ENCODE results near the gene CD226.
"Not testable (repeated sequence)": the region's sequence is repeated elsewhere in the genome, so short reads cannot be mapped to it uniquely, and the experiment has no call there.

The CD226 gene

GRCh38 chr18:69853051-69853450 is 94.6 kb downstream of the CD226 start:
- H3K9ac ChIP-seq, result no peak overlapping the region
- no peaks in the 10 kb centered on the region for H3K4me1 ChIP-seq
- H3K27me3 ChIP-seq, result no peaks in the 10 kb centered on the region
- H3K27ac ChIP-seq, result no peak overlapping the region
- no peaks in the 10 kb centered on the region for H3K36me3 ChIP-seq
- no peak overlapping the region for H3K4me2 ChIP-seq
- no peak for TF ChIP-seq Cebpa-rat (IDR thresholded peaks at IDR 0.05)
- no peaks in the 10 kb centered on the region for H4K20me1 ChIP-seq
- no peak overlapping the region for H3K4me3 ChIP-seq
- no peaks in the 10 kb centered on the region for H3K9me3 ChIP-seq

DNA sequence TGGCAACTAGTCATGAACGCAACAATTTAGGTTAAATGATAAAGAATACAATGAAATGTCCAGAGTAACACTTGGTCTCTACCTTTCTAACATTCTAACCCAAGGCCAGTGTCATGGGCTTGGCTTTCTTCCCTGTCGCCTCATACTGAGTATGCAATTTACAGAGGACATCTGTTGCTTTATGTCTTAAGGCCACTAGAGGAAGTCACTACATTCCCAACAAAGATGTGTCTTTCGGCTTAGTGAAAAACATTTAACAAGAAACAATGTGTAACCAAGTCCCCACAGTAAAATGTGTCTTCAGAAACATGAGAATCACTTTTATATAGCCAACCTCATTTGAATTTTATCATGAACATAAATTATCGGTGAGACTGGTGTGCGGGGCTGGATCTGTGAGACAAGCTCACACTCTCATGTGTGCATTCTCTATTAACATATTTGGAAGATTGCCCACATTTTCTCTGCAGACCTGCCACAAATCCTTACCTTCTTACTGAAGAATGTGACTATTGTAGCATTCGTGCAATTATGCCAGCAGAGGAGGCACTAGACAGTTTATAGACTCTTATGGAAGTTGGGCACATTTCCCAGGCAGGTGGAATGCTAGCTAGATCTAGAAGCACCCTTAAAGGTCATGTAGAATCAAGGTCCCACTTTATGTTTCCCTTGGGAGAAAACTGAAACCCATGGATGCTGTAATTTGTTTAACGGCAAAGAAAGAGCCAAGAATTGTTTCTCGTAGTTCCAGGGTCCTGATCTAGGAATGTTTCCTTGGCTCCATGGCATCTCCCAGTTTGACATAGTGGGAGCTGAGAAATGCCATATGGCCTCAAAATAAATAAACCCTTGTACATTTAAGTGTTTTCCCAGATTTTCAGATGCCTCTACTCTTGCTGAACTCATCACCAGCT is 101.8 kb downstream of the CD226 start:
- Histone ChIP-seq H3K9me3 (no peaks in the 10 kb centered on the region), H3K9ac (no peak overlapping the region), H3K27me3 (no peaks in the 10 kb centered on the region), H3K4me3 (no peak overlapping the region), H3K36me3 (no peaks in the 10 kb centered on the region), H3K4me1 (no peaks in the 10 kb centered on the region), H3K4me2 (no peak overlapping the region), H3K27ac (no peak overlapping the region), H4K20me1 (no peaks in the 10 kb centered on the region)
- TF ChIP-seq Cebpa-rat (IDR thresholded peaks at IDR 0.05), result no peak

DNA sequence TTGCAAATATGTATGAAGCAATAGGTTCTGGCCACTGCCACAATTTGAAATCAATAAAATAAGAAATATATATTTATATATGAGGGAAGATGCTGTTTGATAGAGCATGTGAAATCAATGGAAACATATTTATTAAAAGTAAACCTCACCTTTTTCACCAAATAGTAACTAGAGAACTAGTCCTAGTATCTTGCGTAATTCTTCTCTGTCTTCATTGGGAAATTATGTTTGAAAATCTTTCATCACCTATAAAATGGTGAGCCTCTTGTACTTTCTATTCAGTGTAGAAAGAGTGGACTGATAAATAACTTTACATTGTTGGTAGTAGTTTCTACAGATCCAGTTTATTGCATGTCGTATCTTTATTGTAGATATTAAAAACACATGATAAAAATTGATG is 103.0 kb downstream of the CD226 start:
- Histone ChIP-seq H4K20me1 (no peaks in the 10 kb centered on the region), H3K27ac (no peak overlapping the region), H3K27me3 (no peaks in the 10 kb centered on the region), H3K36me3 (no peaks in the 10 kb centered on the region), H3K9ac (no peak overlapping the region), H3K4me3 (no peak overlapping the region), H3K4me1 (no peaks in the 10 kb centered on the region), H3K4me2 (no peak overlapping the region), H3K9me3 (no peaks in the 10 kb centered on the region)
- no peak for TF ChIP-seq Cebpa-rat (IDR thresholded peaks at IDR 0.05)

DNA sequence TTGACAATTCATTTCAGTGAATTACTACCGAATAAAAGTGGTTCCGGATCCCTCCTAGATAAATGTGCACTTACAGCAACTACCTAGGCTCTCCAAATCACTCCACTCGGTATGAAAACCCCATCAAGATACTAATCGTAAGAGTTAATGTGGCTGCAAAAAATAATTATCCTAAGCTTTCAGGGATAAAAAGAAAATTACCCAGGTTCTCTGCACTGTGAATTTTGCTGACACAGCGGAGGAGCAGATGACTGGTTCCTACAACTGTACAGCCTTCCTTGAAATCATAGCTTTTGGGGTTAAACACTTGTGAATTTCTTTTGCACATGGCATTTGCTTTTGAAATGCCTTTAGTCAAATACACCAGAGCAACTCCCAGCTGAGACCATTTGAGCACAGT is 104.7 kb downstream of the CD226 start:
- Histone ChIP-seq H3K9ac (no peak overlapping the region), H4K20me1 (no peaks in the 10 kb centered on the region), H3K4me3 (no peak overlapping the region), H3K27me3 (no peaks in the 10 kb centered on the region), H3K4me1 (no peaks in the 10 kb centered on the region), H3K36me3 (no peaks in the 10 kb centered on the region), H3K4me2 (no peak overlapping the region), H3K27ac (no peak overlapping the region), H3K9me3 (no peaks in the 10 kb centered on the region)
- no peak for TF ChIP-seq Cebpa-rat (IDR thresholded peaks at IDR 0.05)

DNA sequence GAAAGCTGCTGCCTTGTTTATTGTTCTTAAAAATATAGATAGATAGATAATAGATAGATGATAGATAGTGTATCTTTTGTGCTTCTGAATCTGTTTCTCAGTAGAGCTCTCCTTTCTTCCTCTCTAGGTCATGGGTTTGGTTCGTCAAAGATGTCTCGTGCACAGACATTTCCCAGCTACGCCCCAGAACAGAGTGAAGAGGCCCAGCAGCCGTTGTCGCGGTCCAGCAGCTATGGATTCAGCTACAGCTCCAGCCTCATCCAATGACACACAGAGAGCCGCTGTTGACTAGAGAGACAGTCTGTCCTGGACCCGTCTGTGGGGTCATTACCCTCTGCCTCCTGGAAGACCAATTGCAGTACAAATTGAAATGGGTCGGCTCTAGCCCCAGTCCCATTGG is 106.6 kb downstream of the CD226 start:
- Histone ChIP-seq H3K36me3 (no peaks in the 10 kb centered on the region), H3K27me3 (no peaks in the 10 kb centered on the region), H3K9ac (no peak overlapping the region), H3K4me1 (no peaks in the 10 kb centered on the region), H3K9me3 (no peaks in the 10 kb centered on the region), H4K20me1 (no peaks in the 10 kb centered on the region), H3K27ac (no peak overlapping the region), H3K4me2 (no peak overlapping the region), H3K4me3 (no peak overlapping the region)
- TF ChIP-seq Cebpa-rat (IDR thresholded peaks at IDR 0.05), result no peak

GRCh38 chr18:69840445-69840844 is 107.2 kb downstream of the CD226 start:
- Histone ChIP-seq H3K9ac (no peak overlapping the region), H3K4me2 (no peak overlapping the region), H3K27ac (no peak overlapping the region), H3K36me3 (no peaks in the 10 kb centered on the region), H3K4me1 (no peaks in the 10 kb centered on the region), H3K4me3 (no peak overlapping the region), H4K20me1 (no peaks in the 10 kb centered on the region), H3K9me3 (no peaks in the 10 kb centered on the region), H3K27me3 (no peaks in the 10 kb centered on the region)
- no peak for TF ChIP-seq Cebpa-rat (IDR thresholded peaks at IDR 0.05)

DNA sequence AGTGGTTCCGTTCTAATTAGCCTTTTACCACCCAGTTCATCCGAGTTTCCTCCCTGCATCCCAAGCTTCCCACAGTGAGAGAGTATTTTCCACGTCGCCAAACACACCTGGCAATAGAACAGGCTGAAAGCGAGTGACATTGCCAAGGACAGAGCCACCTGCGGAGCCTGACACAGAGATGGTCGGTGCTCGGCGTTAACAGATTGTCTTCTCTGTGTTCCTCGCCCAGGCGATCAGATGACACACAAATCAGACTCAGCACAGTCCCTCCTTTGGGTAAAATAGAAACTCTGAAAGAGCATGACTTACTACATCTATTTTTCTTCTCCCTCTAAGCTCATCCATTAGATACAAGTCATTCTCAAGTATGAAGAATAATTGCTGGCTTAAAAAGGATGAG is 107.7 kb downstream of the CD226 start:
- H3K4me1 ChIP-seq, result no peaks in the 10 kb centered on the region
- no peaks in the 10 kb centered on the region for H4K20me1 ChIP-seq
- no peaks in the 10 kb centered on the region for H3K9me3 ChIP-seq
- no peak overlapping the region for H3K27ac ChIP-seq
- no peak for TF ChIP-seq Cebpa-rat (IDR thresholded peaks at IDR 0.05)
- H3K27me3 ChIP-seq, result no peaks in the 10 kb centered on the region
- H3K4me2 ChIP-seq, result no peak overlapping the region
- no peaks in the 10 kb centered on the region for H3K36me3 ChIP-seq
- no peak overlapping the region for H3K4me3 ChIP-seq
- H3K9ac ChIP-seq, result no peak overlapping the region

- Histone ChIP-seq H3K9ac (no peak overlapping the region), H3K27me3 (no peaks in the 10 kb centered on the region), H3K36me3 (no peaks in the 10 kb centered on the region), H4K20me1 (no peaks in the 10 kb centered on the region), H3K4me1 (no peaks in the 10 kb centered on the region), H3K27ac (no peak overlapping the region), H3K4me3 (no peak overlapping the region), H3K4me2 (no peak overlapping the region), H3K9me3 (no peaks in the 10 kb centered on the region)
- TF ChIP-seq Cebpa-rat (IDR thresholded peaks at IDR 0.05), result no peak
These were observed 108.2 kb downstream of the CD226 start for GRCh38 chr18:69839497-69839896.

- no peak overlapping the region for H3K4me3 ChIP-seq
- H3K9ac ChIP-seq, result no peak overlapping the region
- H3K4me2 ChIP-seq, result no peak overlapping the region
- no peaks in the 10 kb centered on the region for H3K9me3 ChIP-seq
- no peaks in the 10 kb centered on the region for H3K4me1 ChIP-seq
- H3K27ac ChIP-seq, result no peak overlapping the region
- no peaks in the 10 kb centered on the region for H3K36me3 ChIP-seq
- TF ChIP-seq Cebpa-rat (IDR thresholded peaks at IDR 0.05), result no peak
- H4K20me1 ChIP-seq, result no peaks in the 10 kb centered on the region
- no peaks in the 10 kb centered on the region for H3K27me3 ChIP-seq
These were observed 108.9 kb downstream of the CD226 start for GRCh38 chr18:69838620-69839411.

- Histone ChIP-seq H3K4me1 (no peaks in the 10 kb centered on the region), H3K9me3 (no peaks in the 10 kb centered on the region), H3K27ac (no peak overlapping the region), H4K20me1 (no peaks in the 10 kb centered on the region), H3K9ac (no peak overlapping the region), H3K27me3 (no peaks in the 10 kb centered on the region), H3K4me3 (no peak overlapping the region), H3K36me3 (no peaks in the 10 kb centered on the region), H3K4me2 (no peak overlapping the region)
- TF ChIP-seq Cebpa-rat (IDR thresholded peaks at IDR 0.05), result no peak
These were observed 109.7 kb downstream of the CD226 start for GRCh38 chr18:69838003-69838402.

DNA sequence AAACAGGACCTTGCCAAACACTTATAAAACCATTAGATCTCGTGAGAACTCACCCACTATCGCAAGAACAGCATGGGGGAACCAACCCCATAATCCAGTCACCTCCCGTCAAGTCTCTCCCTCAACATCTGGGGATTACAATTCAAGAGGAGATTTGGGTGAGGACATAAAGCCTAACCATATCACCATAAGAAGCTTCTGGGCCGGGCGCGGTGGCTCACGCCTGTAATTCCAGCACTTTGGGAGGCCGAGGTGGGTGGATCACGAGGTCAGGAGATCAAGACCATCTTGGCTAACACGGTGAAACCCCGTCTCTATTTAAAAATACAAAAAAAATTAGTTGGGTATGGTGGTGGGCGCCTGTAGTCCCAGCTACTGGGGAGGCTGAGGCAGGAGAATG is 112.7 kb downstream of the CD226 start:
- H3K9ac ChIP-seq, H3K4me1 ChIP-seq, H3K36me3 ChIP-seq, H3K4me2 ChIP-seq, H3K27ac ChIP-seq, H4K20me1 ChIP-seq, H3K4me3 ChIP-seq, H3K27me3 ChIP-seq, H3K9me3 ChIP-seq: not testable (repeated sequence)

All from BLaER1 (cell line).